AG04450 (cell line): Measurements from ENCODE around the gene BMPR1A. TPM values are rescaled to one million over a fixed set of nuclear protein-coding genes. Genes with fewer than 3 reads are reported as not detected.

Experiments
- CTCF ChIA-PET: fragments of 300-600, 350-600 bp; formaldehyde crosslinking; extraction: SDS; loops from one replicate; lab custom pipeline; 2022; ENCODE audit warnings: antibody characterized with exemption, inconsistent platforms; lab: Charles Lee
- POLR2A ChIA-PET: fragments of 350-600 bp; formaldehyde crosslinking; extraction: SDS; loops from one replicate; lab custom pipeline; 2021; ENCODE audit warnings: antibody characterized with exemption, inconsistent platforms; lab: Yijun Ruan, JAX
- DNase-seq: peaks from one replicate; pipeline ENCODE4 v3.0.0-alpha.2; 2011; ENCODE audit warnings: low read depth, low spot score
- H3K27ac ChIP-seq: one replicate; pipeline ENCODE4 v1.5.1; 2012; ENCODE audit warnings: low read depth, low read length, control low read depth
- H3K27me3 ChIP-seq: one replicate; pipeline ENCODE4 v1.6.0; 2012; ENCODE audit warnings: low read length; ENCODE audit not compliant: control insufficient read depth, insufficient read depth
- H3K4me3 ChIP-seq: 2 replicates; pipeline ENCODE4 v1.5.1; 2011; ENCODE audit warnings: mild to moderate bottlenecking, low read depth, low read length, control low read depth
- H3K9me3 ChIP-seq: 2 replicates; pipeline ENCODE4 v1.5.1; 2012; ENCODE audit warnings: low read length; ENCODE audit not compliant: control insufficient read depth, insufficient read depth
- polyA minus RNA-seq: library from RNA; depleted of rRNA, polyadenylated mRNA; stranded (reverse); fragments of >200 nt; gene quantifications from 2 replicates; pipeline ENCODE4 v1.2.3, GENCODE V29; 2011; rRNA and poly(A)+ RNA removed
- polyA plus RNA-seq: library from polyadenylated mRNA; depleted of rRNA; stranded (reverse); fragments of >200 nt; gene quantifications from 2 replicates; pipeline ENCODE4 v1.2.3, GENCODE V29; 2011; rRNA removed
- TF ChIP-seq, protein P1 (sequence below): IDR thresholded peaks from 2 replicates; pipeline ENCODE4 v1.5.1; 2011; ENCODE audit warnings: low read depth, low read length, control low read depth, inconsistent platforms

The BMPR1A gene
- polyA plus RNA-seq: 32.7 and 41.9 TPM in 2 replicates
- polyA minus RNA-seq: 55.8 and 88.5 TPM in 2 replicates

DNA sequence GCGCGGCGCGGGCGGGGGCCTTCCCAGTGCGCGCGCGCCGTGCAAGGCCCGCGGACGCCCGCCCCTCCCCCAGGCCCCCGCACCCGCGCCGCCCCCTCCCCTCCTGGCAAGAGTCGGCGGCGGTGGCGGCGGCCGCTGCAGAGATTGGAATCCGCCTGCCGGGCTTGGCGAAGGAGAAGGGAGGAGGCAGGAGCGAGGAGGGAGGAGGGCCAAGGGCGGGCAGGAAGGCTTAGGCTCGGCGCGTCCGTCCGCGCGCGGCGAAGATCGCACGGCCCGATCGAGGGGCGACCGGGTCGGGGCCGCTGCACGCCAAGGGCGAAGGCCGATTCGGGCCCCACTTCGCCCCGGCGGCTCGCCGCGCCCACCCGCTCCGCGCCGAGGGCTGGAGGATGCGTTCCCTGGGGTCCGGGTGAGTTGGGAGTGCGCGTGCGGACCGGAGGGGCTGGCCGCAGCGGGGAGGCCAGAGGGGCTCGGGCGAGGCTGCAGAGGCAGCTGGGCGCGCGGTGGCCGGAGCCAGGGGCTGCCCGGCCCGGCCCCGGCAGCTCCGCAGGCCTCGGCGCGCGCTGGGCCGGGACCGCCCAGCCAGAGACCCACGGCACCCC lies at the start of gene BMPR1A:
TSS of gene BMPR1A (plus strand) at position 109 of the 602 bp plus-strand sequence. CDS start 119,400 bp downstream, outside the sequence.
- peak within 1 kb of the TSS; percentile 97 for H3K27ac ChIP-seq
- DNase-seq: peak; percentile 43
- ChIA-PET CTCF (interaction anchor here (0.6 to 1.8 kb wide), 4 partner anchors 143 to 182 kb away, joined by 3 to 6 read pairs (median 4); no protein-coding TSS in a partner anchor), POLR2A (interaction anchor here (0.6 to 3.0 kb wide), 10 partner anchors 14 to 338 kb away, joined by 3 to 14 read pairs (median 4); partner anchors contain the start of genes GLUD1 and SHLD2)
- H3K4me3 ChIP-seq: peak within 1 kb of the TSS; percentile 82
- TF ChIP-seq, protein P1, sequence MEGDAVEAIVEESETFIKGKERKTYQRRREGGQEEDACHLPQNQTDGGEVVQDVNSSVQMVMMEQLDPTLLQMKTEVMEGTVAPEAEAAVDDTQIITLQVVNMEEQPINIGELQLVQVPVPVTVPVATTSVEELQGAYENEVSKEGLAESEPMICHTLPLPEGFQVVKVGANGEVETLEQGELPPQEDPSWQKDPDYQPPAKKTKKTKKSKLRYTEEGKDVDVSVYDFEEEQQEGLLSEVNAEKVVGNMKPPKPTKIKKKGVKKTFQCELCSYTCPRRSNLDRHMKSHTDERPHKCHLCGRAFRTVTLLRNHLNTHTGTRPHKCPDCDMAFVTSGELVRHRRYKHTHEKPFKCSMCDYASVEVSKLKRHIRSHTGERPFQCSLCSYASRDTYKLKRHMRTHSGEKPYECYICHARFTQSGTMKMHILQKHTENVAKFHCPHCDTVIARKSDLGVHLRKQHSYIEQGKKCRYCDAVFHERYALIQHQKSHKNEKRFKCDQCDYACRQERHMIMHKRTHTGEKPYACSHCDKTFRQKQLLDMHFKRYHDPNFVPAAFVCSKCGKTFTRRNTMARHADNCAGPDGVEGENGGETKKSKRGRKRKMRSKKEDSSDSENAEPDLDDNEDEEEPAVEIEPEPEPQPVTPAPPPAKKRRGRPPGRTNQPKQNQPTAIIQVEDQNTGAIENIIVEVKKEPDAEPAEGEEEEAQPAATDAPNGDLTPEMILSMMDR: no peak
- H3K9me3 ChIP-seq: no peaks in the 10 kb centered on the region; the same call in 1 of the 2 replicates
- H3K27me3 ChIP-seq: no peaks in the 10 kb centered on the region

DNA sequence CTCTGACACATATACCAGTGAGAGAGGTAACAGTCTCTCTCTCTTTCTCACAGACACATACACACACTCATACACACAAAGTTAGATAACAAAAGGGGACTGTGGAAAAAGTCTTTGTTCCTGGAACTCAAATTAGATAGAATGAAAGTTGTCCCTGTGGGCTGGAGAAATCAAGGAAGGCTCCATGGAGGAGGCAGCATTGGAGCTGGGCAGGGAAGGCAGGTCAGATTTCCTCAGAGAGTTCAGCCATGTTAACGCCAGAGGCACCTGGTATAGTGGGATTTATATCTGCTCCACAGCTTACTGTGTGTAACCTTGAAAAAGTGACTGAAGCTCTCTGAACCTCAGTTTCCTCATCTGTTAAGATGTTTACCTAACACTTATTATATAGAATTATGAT lies 49.4 kb upstream of the BMPR1A start:
- Histone ChIP-seq H3K27me3 (no peaks in the 10 kb centered on the region), H3K9me3 (peaks cover 4% of the 10 kb centered on the region; the same call in 1 of the 2 replicates), H3K27ac (no peak overlapping the region), H3K4me3 (no peak overlapping the region)
- TF ChIP-seq, protein P1: no peak
- DNase-seq: no peak
- POLR2A ChIA-PET: no interaction called here
- CTCF ChIA-PET: interaction anchor here (2.0 kb wide), 1 partner anchor 193 kb away, joined by 9 read pairs; no protein-coding TSS in a partner anchor

DNA sequence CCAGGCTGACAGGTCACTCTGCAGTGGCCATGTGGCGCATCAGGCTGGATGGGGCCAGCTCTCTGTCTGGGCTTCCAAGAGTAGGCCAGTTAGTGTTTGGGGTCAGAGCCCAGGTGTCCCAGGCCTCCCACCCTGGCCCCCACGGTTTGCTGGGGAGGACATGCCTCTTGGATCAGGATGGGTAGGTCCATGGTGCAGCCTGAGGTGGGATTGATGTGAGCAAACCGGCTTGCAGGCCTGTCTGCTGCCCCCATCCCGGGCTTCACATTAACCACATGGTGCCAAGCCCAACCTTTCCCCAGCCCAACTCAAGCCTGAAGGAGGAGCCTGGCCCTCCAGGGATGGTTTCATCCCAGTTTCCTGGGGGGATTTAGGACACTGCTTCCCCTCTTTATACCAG lies 48.9 kb upstream of the BMPR1A start:
- Histone ChIP-seq H3K4me3 (no peak overlapping the region), H3K27me3 (no peaks in the 10 kb centered on the region), H3K27ac (no peak overlapping the region), H3K9me3 (peaks cover 4% of the 10 kb centered on the region; the same call in 1 of the 2 replicates)
- TF ChIP-seq, protein P1: no peak
- ChIA-PET POLR2A (no interaction called here), CTCF (interaction anchor here (0.6 to 2.0 kb wide), 2 partner anchors 192 to 258 kb away, joined by 8 to 9 read pairs; no protein-coding TSS in a partner anchor)
- DNase-seq: no peak

DNA sequence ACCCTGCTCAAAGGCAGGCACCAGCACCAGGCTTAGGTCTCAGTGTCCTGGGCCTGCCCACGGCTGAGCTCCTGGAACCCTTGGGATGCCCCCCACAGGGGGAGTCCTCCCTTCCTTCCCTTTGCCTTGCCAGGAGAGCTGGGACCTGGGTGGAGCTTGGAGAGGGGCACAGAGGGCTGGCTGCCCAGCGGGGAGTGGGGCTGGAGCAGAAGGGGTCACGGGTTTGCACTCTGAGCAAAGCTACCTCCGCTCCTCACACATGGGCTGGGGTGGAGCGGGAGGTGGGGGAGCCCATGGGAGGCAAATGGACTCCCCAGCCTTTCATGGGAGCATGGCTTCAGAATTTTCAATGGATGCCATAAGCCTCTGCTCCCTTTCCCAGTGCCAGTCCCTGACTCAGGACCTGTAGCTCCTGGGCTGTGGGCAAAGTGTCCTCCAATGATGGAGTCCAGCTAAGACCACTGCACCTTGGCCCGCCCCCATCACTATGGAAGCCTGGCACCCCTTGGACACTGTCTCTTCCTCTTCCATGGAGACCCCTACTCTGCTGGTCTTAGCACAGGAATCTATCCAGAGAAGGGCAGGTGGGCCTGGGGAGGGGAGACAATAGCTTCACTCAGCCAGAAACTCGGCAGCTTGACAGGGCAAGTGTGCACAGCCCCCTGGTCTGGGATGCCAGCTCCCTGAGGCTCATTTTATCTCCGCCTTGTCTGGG lies 48.2 kb upstream of the BMPR1A start:
- ChIA-PET CTCF (interaction anchor here (0.6 to 2.0 kb wide), 6 partner anchors 15 to 298 kb away, joined by 3 to 9 read pairs (median 6); no protein-coding TSS in a partner anchor), POLR2A (interaction anchor here (1.3 kb wide), 1 partner anchor 48 kb away, joined by 3 read pairs; the partner anchor contains the start of gene BMPR1A)
- Histone ChIP-seq H3K4me3 (no peak overlapping the region), H3K9me3 (peaks cover 4% of the 10 kb centered on the region; the same call in 1 of the 2 replicates), H3K27me3 (no peaks in the 10 kb centered on the region), H3K27ac (no peak overlapping the region)
- no peak for DNase-seq
- TF ChIP-seq, protein P1: no peak
